CD1c-positive myeloid dendritic cell (primary cell): Measurements from ENCODE around the gene PSMB3.

ENCODE experiments used
- DNase-seq: peaks from one replicate; pipeline ENCODE4 v3.0.0-alpha.2; 2016; ENCODE audit errors: extremely low spot score

The PSMB3 gene

DNA sequence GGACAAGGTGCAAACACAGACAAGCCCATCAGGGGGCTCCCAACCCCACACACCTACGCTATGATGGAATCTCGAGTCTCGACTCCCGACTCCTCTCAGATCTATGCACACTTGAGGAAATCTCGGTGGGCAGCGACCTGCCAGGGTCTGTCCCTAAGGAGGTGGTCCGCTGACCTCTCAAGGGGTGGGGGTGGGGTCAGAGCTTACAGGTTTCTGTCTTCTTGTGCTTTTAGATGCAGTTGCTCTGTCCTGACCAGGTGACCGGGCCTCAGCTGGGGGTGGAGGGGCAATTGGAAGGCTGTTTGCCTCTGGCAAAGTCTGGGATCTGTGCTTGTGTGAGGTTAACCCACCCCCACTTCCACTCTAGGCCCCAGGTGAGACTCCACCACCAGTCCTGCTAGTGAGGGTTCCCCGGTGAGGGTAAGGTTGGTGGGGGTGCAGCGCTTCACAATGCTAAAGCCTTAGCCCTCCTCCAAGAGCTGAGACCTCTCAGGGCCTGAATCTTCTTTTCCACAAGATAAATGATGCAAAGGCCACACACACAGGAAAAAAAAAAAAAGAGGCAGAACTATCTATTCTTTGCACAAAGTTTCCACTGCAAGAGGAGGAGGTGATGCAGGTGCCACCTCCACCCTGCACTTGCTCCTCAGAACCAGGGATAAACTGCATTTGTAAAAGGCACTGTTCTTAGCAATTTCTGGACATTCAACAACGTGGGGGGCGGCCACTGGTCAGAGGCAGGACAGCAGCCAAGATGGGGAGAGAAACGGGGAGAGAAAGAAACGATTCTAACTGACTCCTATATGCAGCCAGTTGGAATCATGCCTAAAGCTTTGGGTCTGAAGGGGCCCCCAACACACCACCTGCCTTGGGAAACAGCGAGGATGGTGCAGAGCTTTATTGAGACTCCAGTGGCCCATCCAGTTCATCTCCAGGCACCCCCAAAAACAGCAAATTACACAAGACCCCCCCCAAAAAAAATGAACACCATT lies 18.3 kb upstream of the PSMB3 start:
- no peak for DNase-seq

DNA sequence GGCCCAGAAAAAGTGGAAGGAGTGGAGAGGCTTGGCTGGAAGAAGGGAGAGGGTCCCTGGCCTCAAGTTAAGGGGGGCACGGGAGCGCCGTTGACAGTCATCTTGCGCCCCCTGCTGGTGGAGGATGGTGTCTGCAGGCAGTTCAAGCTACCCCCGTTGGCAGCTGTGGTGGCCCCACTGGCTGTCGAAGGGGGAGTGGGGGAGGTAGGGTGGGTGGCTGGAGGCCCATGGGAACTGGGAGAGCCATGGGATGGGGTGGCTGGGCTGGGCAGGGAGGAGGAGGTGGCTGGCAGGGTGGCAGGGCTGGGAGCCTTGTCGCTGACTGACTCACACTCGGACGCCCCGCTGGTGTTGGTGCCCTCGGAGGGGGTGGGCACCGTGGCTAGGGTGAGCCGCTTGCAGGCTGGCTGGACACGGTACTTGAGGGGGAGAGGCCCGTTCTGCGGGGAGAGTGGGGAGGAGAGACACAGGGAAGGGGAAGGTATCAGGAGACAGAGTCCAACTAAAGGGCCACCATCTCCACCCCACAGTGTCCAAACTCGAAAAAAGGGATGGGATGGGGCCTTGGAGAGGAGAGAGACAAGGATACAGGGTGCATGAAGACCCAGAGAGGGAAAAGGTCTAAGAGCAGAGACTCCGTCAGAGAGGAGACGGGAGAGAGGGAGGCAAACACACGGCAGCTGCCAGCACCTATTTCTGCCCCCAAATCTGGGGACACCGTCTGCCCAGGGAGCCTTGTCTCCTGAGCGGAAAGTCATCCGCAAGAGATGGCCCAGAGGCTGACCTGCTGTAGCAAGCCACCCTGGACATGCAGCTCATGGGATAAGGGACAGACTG lies 17.2 kb upstream of the PSMB3 start:
- peak; percentile 67 for DNase-seq

- no peak for DNase-seq
Measured at GRCh38 chr17:38738007-38738662, 14.4 kb upstream of the PSMB3 start.

DNA sequence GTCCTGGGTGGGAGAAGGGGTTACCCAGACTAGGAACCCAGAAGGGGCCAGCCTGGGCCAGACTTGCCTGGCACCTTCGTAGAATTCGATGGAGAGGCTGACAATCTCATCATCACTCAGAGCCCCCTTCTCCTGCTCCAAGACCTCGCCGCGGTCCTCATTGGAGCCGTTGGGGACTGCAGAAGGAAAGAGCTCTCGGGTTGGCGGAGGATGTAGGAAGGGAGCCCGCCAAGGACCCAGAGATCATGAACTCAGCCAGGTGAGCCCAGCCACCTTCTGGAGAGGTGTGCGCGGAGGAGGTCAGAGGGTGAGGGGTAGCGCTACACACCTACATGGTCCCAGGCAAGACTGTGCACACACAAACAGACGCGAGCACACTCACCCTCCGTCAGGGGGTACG lies 13.9 kb upstream of the PSMB3 start:
- no peak for DNase-seq

DNA sequence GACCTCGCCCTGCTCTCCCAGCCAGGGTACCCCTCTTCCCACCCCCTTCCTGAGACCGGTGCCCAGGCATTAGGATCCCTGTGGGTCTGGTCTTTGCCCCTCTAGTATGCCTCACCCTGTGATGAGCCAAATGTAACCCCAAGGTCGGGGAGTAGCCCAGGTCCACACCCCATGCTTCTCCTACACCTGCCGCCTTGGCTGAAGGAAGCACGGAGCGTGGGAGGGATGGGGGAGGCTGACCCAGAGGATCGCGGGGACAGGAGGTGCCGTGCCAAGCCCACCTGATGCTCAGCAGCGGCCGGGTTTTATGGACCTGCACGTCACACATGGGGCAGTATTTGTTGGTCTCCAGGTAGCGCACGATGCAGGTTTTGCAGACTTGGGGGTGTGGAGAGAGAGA lies 13.2 kb upstream of the PSMB3 start:
- DNase-seq = no peak

DNA sequence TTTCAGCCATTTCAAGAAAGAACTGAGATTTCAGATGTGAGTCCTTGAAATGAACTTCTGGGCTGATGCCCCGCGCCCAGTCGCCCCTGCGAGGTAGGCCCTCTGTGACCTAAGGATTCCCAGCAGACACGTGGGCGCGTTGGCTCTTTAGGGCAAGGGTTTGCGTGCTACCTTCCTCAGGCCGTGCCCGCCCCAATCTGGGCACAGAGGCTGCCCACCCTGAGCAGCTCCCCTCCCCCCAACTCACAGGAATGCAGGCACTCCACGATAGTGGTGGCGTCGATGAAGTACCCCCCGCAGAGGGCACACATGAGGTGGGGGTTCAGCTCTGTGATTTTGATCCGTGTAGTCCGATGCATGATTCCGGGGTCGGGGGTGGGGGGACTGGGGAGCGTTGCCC lies 12.5 kb upstream of the PSMB3 start:
- no peak for DNase-seq

GRCh38 chr17:38740806-38741205 lies 11.7 kb upstream of the PSMB3 start:
- DNase-seq = no peak

DNA sequence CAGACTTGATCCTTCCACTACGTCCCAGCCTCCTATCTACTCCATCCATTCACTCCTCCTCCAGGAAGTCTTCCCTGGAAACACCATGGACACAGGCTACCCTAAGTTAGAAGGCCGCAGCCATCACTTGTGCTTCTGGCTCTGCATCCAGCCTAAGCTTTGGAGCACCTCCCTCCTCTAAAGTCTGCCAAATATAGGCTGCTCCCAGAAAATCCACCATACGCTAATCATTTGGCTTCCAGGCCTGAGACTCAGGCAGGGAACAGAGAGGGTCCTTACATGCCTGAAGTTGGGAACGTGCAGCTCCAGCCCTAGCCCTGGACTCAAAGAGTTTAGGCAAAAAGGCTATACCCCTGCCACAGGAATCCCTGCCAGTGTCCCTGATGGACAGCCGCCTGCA lies 11.1 kb upstream of the PSMB3 start:
- DNase-seq = no peak

DNA sequence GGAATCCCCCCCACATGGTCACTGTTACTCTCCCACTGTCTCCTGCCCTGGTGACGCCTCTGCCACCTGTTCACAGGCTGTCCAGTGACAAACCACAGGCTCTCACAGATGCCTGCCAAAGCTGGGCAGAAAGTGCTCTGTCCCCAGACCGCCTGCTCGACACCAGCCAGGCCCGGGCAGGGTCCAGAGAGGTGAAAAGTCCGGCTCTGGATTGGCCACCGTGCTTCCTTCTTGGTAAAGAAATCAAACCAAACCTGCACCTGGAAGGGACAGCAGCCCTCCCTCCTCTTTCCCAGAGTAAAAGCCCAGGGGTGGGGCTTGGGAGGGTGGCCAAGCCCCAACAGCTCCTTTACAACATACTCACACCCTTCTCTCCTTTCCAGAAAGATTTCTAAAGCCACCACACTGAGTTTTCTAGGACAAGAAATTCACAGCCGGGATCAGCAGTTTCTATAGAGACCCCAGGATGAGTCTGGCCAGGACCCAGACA lies 10.6 kb upstream of the PSMB3 start:
- no peak for DNase-seq

DNA sequence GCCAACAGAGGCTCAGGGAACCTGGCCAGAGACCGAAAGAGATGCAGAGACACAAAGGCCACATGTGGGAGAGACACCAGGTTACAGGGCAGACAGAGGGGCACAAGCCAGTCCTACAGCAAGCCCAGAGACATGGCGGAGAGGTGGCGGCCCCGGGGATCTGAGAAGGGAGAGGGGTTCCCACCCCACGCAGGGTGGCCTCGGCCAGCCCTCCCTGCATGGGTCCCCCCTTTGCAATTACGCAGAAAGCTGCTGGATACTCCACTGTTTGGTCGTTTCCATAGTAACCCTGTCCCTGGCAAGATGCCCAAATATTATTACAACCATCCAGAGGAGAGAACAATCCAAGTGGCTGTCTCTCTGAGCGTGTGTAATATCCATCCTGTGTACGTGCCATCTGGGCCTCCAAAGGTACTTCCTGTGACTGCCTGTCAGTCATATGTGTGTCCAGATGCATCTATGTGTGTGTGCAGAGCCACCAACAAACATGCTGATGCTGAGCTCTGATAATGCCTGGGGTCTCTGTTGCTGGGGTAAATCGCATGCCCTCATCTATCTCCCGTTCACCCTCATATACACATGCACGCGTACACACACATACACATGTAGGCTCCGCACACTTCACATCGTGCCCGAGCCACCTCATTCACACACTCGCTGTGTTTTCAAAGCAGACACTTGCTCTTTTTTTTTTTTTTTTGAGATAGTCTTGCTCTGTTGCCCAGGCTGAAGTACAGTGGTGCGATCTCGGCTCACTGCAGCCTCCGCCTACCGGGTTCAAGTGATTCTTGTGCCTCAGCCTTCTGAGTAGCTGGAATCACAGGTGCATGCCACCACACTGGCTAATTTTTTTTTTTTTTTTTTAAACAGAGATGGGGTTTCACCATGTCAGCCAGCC lies 9.9 kb upstream of the PSMB3 start:
- DNase-seq = peak; percentile 29

- DNase-seq = no peak
Measured at GRCh38 chr17:38743556-38744171, 8.9 kb upstream of the PSMB3 start.

GRCh38 chr17:38745545-38745944 lies 7.0 kb upstream of the PSMB3 start:
- DNase-seq = no peak

GRCh38 chr17:38746004-38746848 lies 6.3 kb upstream of the PSMB3 start:
- no peak for DNase-seq

DNA sequence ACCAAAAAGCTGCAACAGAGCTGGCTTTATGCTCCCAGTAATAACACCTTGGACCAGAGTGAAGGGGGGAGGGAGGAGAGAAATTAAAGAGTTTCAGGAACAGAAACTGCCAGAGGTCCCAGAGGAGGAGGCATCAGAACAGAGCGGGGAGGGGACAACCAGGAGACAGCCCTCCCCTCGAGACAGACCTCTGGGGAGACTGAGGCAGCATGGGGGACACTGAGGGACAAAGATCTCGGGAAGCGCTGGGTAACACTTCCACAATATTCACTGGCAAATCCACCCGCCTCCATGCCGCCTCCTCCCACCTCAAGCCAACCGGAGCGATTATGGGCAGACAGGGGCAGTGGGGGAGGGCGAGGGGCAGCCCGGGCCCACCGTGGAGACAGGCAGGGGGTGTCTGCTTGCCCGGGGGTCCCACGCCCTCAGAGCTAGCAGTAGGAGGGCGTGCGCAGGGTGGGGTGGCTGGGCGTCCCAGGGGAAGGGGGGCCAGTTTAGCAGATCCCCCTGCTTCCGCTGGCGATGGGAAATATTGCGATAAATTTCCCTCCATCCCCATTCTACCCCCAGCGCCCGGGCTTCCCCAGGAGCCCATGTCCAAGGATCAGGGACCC lies 5.6 kb upstream of the PSMB3 start:
- DNase-seq = peak; percentile 30

GRCh38 chr17:38747463-38748148 lies 4.9 kb upstream of the PSMB3 start:
- no peak for DNase-seq

- DNase-seq = no peak
Measured at GRCh38 chr17:38748149-38748891, 4.2 kb upstream of the PSMB3 start, which contains the start of gene PCGF2. Gene PCGF2, minus strand, starts transcription at chr17:38748336. Its CDS starts 7,934 bp downstream, at chr17:38740402.

- DNase-seq = no peak
Measured at GRCh38 chr17:38748892-38749222, 3.7 kb upstream of the PSMB3 start.
